HG03196 (cell line): ENCODE data around the gene MMP11.
A peak's percentile ranks its signal among the peaks of the same experiment; 100 is the strongest.

Experiments
- ATAC-seq: cut with Tn5 transposase; IDR thresholded peaks from one replicate; pipeline ENCODE4 v1.9.1; 2021; ENCODE audit not compliant: unreplicated experiment

Gene MMP11

GRCh38 chr22:23800297-23801237 is 27.9 kb downstream of the MMP11 start:
- peak; percentile 54 for ATAC-seq

GRCh38 chr22:23801238-23801821 is 28.7 kb downstream of the MMP11 start:
- ATAC-seq, result no peak

GRCh38 chr22:23801886-23802377 is 29.3 kb downstream of the MMP11 start:
- ATAC-seq, result no peak

- ATAC-seq, result no peak
These were observed 30.6 kb downstream of the MMP11 start for GRCh38 chr22:23803001-23803819.

- ATAC-seq, result no peak
These were observed 32.2 kb downstream of the MMP11 start for GRCh38 chr22:23804781-23805291.

GRCh38 chr22:23806837-23807236 is 34.2 kb downstream of the MMP11 start:
- no peak for ATAC-seq

- ATAC-seq, result no peak
These were observed 39.7 kb downstream of the MMP11 start for GRCh38 chr22:23812378-23812777.

- ATAC-seq, result no peak
These were observed 43.0 kb downstream of the MMP11 start for GRCh38 chr22:23815541-23816155.

- ATAC-seq, result no peak
These were observed 43.7 kb downstream of the MMP11 start for GRCh38 chr22:23816156-23816976.

- ATAC-seq, result no peak
These were observed 44.5 kb downstream of the MMP11 start for GRCh38 chr22:23817146-23817545.

- ATAC-seq, result no peak
These were observed 45.9 kb downstream of the MMP11 start for GRCh38 chr22:23818541-23818940.

GRCh38 chr22:23820748-23821211 is 48.1 kb downstream of the MMP11 start:
- no peak for ATAC-seq

- ATAC-seq, result no peak
These were observed 49.5 kb downstream of the MMP11 start for GRCh38 chr22:23822101-23822671.

GRCh38 chr22:23823331-23823791 is 50.7 kb downstream of the MMP11 start:
- ATAC-seq, result no peak

- no peak for ATAC-seq
These were observed 52.0 kb downstream of the MMP11 start for GRCh38 chr22:23824476-23825245.

GRCh38 chr22:23825246-23825905 is 52.7 kb downstream of the MMP11 start:
- no peak for ATAC-seq

- no peak for ATAC-seq
These were observed 54.1 kb downstream of the MMP11 start for GRCh38 chr22:23826510-23827350.
